Activated naive CD4-positive, alpha-beta T cell treated with Interleukin-2 at 50 U/mL for 16 hours (primary cell): ENCODE measurements around the gene SMIM28.
"Not testable (repeated sequence)": the region's sequence is repeated elsewhere in the genome, so short reads cannot be mapped to it uniquely, and the experiment has no call there.

Source experiments
- DNase-seq: peaks from one replicate; pipeline ENCODE4 v3.0.0-alpha.2; 2020

Gene SMIM28

GRCh38 chr6:138410048-138410735 lies 32.5 kb downstream of the SMIM28 start:
- DNase-seq = no peak

- no peak for DNase-seq
Measured at GRCh38 chr6:138410972-138411880, 33.5 kb downstream of the SMIM28 start.

- no peak for DNase-seq
Measured at GRCh38 chr6:138415125-138415524, 37.4 kb downstream of the SMIM28 start.

- no peak for DNase-seq
Measured at GRCh38 chr6:138416206-138416605, 38.5 kb downstream of the SMIM28 start.

GRCh38 chr6:138417493-138418117 lies 39.9 kb downstream of the SMIM28 start:
- DNase-seq = no peak

- DNase-seq = no peak
Measured at GRCh38 chr6:138418118-138418742, 40.5 kb downstream of the SMIM28 start.

GRCh38 chr6:138419766-138420165 lies 42.1 kb downstream of the SMIM28 start:
- DNase-seq = no peak

- no peak for DNase-seq
Measured at GRCh38 chr6:138420356-138420755, 42.7 kb downstream of the SMIM28 start.

- no peak for DNase-seq
Measured at GRCh38 chr6:138421089-138421488, 43.4 kb downstream of the SMIM28 start.

- no peak for DNase-seq
Measured at GRCh38 chr6:138421608-138422007, 43.9 kb downstream of the SMIM28 start.

GRCh38 chr6:138422861-138423260 lies 45.2 kb downstream of the SMIM28 start:
- DNase-seq = no peak

GRCh38 chr6:138424004-138424904 lies 46.5 kb downstream of the SMIM28 start:
- DNase-seq = no peak

- DNase-seq = not testable (repeated sequence)
Measured at GRCh38 chr6:138425256-138425655, 47.6 kb downstream of the SMIM28 start.

- DNase-seq = no peak
Measured at GRCh38 chr6:138426500-138427123, 48.9 kb downstream of the SMIM28 start.

GRCh38 chr6:138427701-138428100 lies 50.0 kb downstream of the SMIM28 start:
- DNase-seq = no peak

GRCh38 chr6:138428944-138429598 lies 51.4 kb downstream of the SMIM28 start:
- no peak for DNase-seq

- no peak for DNase-seq
Measured at GRCh38 chr6:138429761-138430160, 52.1 kb downstream of the SMIM28 start.

GRCh38 chr6:138430361-138431145 lies 52.8 kb downstream of the SMIM28 start:
- DNase-seq = no peak

GRCh38 chr6:138431256-138432062 lies 53.8 kb downstream of the SMIM28 start:
- no peak for DNase-seq

GRCh38 chr6:138432063-138432356 lies 54.3 kb downstream of the SMIM28 start:
- DNase-seq = no peak
